MCF 10A (cell line): ENCODE measurements around the gene HSD17B12. TPM values are rescaled to one million over a fixed set of nuclear protein-coding genes. Genes with fewer than 3 reads are reported as not detected.

Experiments
- BruUV-seq: library from RNA; stranded (reverse); fragments of 400-500 nt; replicated peaks from 2 replicates; lab custom pipeline; 2021; lab: Mats Ljungman, UMichigan
- CTCF ChIA-PET: fragments of 300-600 bp; sonication (Branson Sonifier 250); formaldehyde crosslinking; extraction: SDS; loops from one replicate; lab custom pipeline; 2021; ENCODE audit warnings: antibody characterized with exemption, inconsistent platforms; lab: Yijun Ruan, JAX
- POLR2A ChIA-PET: fragments of 300-600, 350-650 bp; sonication (Branson Sonifier 250); formaldehyde crosslinking; extraction: SDS; loops from one replicate; lab custom pipeline; 2020; ENCODE audit warnings: antibody characterized with exemption, inconsistent platforms; lab: Yijun Ruan, JAX
- DNase-seq: peaks from one replicate; pipeline ENCODE4 v3.0.0-alpha.2; 2018; ENCODE audit not compliant: unreplicated experiment
- H3K27ac Mint-ChIP-seq: one replicate; pipeline ENCODE4 v1.8.0; 2022; ENCODE audit warnings: mild to moderate bottlenecking, low read depth, mixed read lengths; ENCODE audit not compliant: unreplicated experiment
- H3K27me3 Mint-ChIP-seq: one replicate; pipeline ENCODE4 v1.8.0; 2022; ENCODE audit warnings: mixed read lengths; ENCODE audit not compliant: insufficient read depth, unreplicated experiment
- H3K36me3 Mint-ChIP-seq: one replicate; pipeline ENCODE4 v1.8.0; 2022; ENCODE audit warnings: mild to moderate bottlenecking, moderate library complexity, mixed read lengths; ENCODE audit not compliant: insufficient read depth, unreplicated experiment
- H3K4me1 Mint-ChIP-seq: one replicate; pipeline ENCODE4 v1.8.0; 2022; ENCODE audit warnings: mixed read lengths; ENCODE audit not compliant: insufficient read depth, unreplicated experiment
- H3K4me3 Mint-ChIP-seq: one replicate; pipeline ENCODE4 v1.8.0; 2022; ENCODE audit warnings: mild to moderate bottlenecking, moderate library complexity, mixed read lengths; ENCODE audit not compliant: unreplicated experiment
- H3K9me3 Mint-ChIP-seq: one replicate; pipeline ENCODE4 v1.8.0; 2022; ENCODE audit warnings: mixed read lengths; ENCODE audit not compliant: unreplicated experiment
- intact Hi-C: fragments of 100-400 bp; cut with micrococcal nuclease; formaldehyde crosslinking; loops from 2 replicates; pipeline ENCODE4 v1.14.1; 2022
- total RNA-seq: library from RNA; stranded (reverse); gene quantifications from 2 replicates; pipeline ENCODE4 v1.2.3, GENCODE V29; 2022
- TF ChIP-seq, protein P1 (sequence below): fragments of 200-600 bp; IDR thresholded peaks from one replicate; pipeline ENCODE4 v1.8.0; 2022; ENCODE audit warnings: antibody characterized with exemption, mild to moderate bottlenecking; ENCODE audit not compliant: unreplicated experiment

The HSD17B12 gene
- total RNA-seq, 1 experiment from 2014 or later, result 117 TPM

DNA sequence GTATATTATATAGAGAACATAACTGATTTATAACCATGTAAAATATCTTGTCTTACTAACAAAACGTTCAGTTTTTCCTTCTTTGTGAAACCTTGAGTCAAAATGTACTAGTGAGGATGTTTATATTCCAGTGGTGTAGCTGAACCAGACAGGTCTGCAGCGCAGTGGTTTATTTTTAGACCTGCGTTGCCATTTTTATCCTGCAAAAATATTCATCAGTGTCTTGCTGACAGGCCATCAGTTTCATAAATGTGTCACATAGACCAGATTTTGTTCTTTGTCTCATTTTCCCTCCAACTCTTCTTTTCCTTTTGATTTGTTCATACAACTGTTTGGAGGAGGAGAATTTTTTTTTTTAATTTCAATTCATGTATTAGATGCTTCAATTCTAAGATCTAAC is 43.1 kb downstream of the HSD17B12 start:
- ChIA-PET CTCF (no interaction called here), POLR2A (interaction anchor here (0.6 kb wide), 1 partner anchor 137 kb away, joined by 3 read pairs; no protein-coding TSS in a partner anchor)
- Mint-ChIP-seq H3K27me3 (no peaks in the 10 kb centered on the region), H3K4me1 (no peaks in the 10 kb centered on the region), H3K36me3 (peaks cover 4% of the 10 kb centered on the region), H3K4me3 (no peak overlapping the region), H3K27ac (no peak overlapping the region), H3K9me3 (peaks cover 7% of the 10 kb centered on the region)
- no TSS peak for BruUV-seq
- intact Hi-C loops, result no loop called here
- no peak for DNase-seq
- TF ChIP-seq, protein P1, sequence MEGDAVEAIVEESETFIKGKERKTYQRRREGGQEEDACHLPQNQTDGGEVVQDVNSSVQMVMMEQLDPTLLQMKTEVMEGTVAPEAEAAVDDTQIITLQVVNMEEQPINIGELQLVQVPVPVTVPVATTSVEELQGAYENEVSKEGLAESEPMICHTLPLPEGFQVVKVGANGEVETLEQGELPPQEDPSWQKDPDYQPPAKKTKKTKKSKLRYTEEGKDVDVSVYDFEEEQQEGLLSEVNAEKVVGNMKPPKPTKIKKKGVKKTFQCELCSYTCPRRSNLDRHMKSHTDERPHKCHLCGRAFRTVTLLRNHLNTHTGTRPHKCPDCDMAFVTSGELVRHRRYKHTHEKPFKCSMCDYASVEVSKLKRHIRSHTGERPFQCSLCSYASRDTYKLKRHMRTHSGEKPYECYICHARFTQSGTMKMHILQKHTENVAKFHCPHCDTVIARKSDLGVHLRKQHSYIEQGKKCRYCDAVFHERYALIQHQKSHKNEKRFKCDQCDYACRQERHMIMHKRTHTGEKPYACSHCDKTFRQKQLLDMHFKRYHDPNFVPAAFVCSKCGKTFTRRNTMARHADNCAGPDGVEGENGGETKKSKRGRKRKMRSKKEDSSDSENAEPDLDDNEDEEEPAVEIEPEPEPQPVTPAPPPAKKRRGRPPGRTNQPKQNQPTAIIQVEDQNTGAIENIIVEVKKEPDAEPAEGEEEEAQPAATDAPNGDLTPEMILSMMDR, result no peak

DNA sequence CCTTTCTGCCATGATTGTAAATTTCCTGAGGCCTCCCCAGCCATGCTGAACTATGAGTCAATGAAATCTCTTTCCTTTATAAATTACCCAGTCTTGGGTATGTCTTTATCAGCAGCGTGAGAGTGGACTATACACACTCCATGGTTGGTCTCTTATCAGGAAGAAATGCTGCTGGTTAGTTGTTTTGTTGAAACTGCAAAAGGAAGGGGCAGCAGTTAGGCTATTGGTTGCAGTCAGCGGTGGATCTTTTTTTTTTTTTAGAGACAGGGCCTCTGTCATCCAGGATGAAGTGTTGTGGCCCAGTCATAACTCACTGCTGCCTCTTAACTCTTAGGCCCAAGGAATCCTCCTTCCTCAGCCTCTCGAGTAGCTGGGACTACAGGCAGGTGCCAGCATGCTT is 51.7 kb downstream of the HSD17B12 start:
- no TSS peak for BruUV-seq
- intact Hi-C loops, result no loop called here
- POLR2A ChIA-PET, result no interaction called here
- H3K4me3 Mint-ChIP-seq, result no peak overlapping the region
- no peak for DNase-seq
- peaks cover 8% of the 10 kb centered on the region for H3K36me3 Mint-ChIP-seq
- no peak overlapping the region for H3K27ac Mint-ChIP-seq
- CTCF ChIA-PET, result no interaction called here
- no peaks in the 10 kb centered on the region for H3K27me3 Mint-ChIP-seq
- TF ChIP-seq, protein P1, result no peak
- H3K4me1 Mint-ChIP-seq, result peaks cover 16% of the 10 kb centered on the region
- H3K9me3 Mint-ChIP-seq, result no peaks in the 10 kb centered on the region

DNA sequence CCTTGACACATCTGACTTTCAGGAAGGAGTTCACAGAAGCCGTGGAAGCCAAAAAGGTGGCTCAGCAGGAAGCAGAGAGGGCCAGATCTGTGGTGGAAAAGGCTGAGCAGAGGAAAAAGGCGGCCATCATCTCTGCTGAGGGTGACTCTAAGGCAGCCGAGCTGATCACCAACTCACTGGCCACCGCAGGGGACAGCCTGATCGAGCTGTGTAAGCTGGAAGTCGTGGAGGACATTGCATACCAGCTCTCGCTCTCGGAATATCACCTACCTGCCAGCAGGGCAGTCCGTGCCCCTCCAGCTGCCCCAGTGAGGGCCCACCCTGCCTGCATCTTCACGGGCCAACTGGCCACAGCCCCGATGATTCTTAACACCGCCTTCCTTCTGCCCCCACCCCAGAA is 53.7 kb downstream of the HSD17B12 start:
- BruUV-seq, result no TSS peak
- intact Hi-C loops, result no loop called here
- TF ChIP-seq, protein P1, result no peak
- no peak for DNase-seq
- H3K9me3 Mint-ChIP-seq, result no peaks in the 10 kb centered on the region
- ChIA-PET POLR2A (no interaction called here), CTCF (interaction anchor here (0.7 kb wide), 1 partner anchor 175 kb away, joined by 3 read pairs; no protein-coding TSS in a partner anchor)
- H3K36me3 Mint-ChIP-seq, result peaks cover 8% of the 10 kb centered on the region
- peaks cover 28% of the 10 kb centered on the region for H3K4me1 Mint-ChIP-seq
- no peaks in the 10 kb centered on the region for H3K27me3 Mint-ChIP-seq
- H3K27ac Mint-ChIP-seq, result no peak overlapping the region
- no peak overlapping the region for H3K4me3 Mint-ChIP-seq

DNA sequence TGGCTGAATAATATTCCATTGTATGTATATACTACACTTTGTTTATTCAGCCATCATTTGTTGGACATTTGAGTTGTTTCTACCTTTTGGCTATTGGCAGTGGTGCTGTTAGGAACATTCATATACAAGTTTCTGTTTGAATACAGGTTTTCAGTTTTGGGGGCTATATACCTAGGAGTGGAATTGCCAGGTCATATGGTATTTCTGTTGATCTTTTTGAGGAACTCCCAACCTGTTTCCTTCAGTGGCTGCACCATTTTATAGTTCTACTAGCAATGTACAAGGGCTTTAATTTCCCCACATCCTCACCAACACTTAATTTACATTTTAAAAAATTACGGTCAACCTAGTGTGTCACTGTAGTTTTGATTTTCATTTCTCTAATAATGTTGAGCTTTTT is 54.6 kb downstream of the HSD17B12 start:
- Mint-ChIP-seq H3K9me3 (no peaks in the 10 kb centered on the region), H3K27me3 (no peaks in the 10 kb centered on the region), H3K36me3 (peaks cover 8% of the 10 kb centered on the region), H3K27ac (no peak overlapping the region), H3K4me1 (peaks cover 28% of the 10 kb centered on the region), H3K4me3 (no peak overlapping the region)
- no TSS peak for BruUV-seq
- intact Hi-C loops, result no loop called here
- ChIA-PET POLR2A (no interaction called here), CTCF (interaction anchor here (0.6 kb wide), 1 partner anchor 64 kb away, joined by 3 read pairs; no protein-coding TSS in a partner anchor)
- no peak for DNase-seq
- TF ChIP-seq, protein P1, result no peak
